ENCODE data around the gene REEP1.

Gene REEP1, protein sequence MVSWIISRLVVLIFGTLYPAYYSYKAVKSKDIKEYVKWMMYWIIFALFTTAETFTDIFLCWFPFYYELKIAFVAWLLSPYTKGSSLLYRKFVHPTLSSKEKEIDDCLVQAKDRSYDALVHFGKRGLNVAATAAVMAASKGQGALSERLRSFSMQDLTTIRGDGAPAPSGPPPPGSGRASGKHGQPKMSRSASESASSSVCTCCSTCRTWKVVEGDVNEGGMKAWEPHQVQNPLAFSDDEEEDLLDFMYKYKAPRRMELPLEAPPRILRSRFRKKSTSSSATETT

DNA sequence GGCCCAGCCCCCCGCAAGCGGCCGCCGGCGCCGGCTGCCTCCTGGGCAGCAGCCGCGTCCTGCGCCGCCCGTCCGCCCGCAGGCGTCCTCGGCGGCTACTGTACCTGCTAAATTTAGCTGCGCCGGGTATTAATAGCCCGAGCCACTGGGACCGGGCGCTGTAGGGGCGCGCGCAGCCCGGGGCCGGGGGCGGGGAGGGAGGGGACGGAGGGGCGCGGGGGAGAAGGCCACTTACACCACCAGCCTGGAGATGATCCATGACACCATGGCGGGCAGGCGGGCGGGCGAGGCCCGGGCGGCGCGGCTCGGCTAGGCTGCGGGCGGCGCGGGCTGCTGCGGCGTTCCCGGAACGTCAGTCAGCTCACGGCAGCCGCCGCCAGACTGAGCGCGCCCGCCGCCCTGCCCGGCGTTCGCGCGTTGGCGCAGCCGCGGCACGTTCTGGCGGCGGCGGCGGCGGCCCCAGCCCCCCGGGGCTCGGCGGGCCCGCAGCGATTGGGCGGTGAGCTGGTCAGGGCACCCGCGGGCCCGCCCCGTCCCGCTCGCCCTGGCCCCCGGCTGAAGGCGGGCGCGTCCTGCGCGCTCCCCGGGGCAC, at the start of gene REEP1:
Gene REEP1, minus strand, starts transcription at position 383 of the 592 bp plus-strand sequence. Its CDS starts 116 bp downstream, at position 267.
- no peaks in the 10 kb centered on the region for H3K36me3 ChIP-seq (ENCODE audit: insufficient read depth, low read length)
- peak within 1 kb of the TSS; percentile 60 for H3K9ac ChIP-seq (ENCODE audit: low read depth, low read length)
- peaks cover 3% of the 10 kb centered on the region; the same call in 1 of the 2 replicates for H3K9me3 ChIP-seq (ENCODE audit: control insufficient read depth, insufficient read depth, low read length)
- 0 out of 2 replicates have a peak, but pooled peaks cover 6% of the 10 kb centered on the region for H3K4me1 ChIP-seq (ENCODE audit: insufficient read depth, low read length)

DNA sequence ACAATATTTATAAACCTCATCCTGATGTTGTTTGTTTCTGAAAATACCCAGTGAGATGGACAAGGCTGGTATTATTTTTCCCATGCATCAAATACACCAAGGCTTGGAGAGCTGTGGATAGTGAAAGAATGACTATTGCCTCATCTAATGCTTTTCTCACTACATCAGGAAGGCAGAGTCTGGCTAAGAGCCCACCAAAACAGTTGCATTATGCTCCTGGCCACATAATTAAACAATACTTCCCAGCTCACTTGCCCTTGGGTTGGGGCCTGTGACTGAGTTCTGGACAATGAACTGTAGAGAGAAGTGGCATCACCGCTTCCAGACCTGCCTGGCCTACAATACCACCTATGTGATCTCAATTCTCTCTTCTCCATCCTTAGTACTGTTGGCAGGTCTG, 46.4 kb upstream of the REEP1 start:
- Histone ChIP-seq H3K36me3 (ENCODE audit: insufficient read depth, low read length) (no peaks in the 10 kb centered on the region), H3K4me1 (ENCODE audit: insufficient read depth, low read length) (no peaks in the 10 kb centered on the region), H3K9ac (ENCODE audit: low read depth, low read length) (no peak overlapping the region), H3K9me3 (ENCODE audit: control insufficient read depth, insufficient read depth, low read length) (no peaks in the 10 kb centered on the region)

DNA sequence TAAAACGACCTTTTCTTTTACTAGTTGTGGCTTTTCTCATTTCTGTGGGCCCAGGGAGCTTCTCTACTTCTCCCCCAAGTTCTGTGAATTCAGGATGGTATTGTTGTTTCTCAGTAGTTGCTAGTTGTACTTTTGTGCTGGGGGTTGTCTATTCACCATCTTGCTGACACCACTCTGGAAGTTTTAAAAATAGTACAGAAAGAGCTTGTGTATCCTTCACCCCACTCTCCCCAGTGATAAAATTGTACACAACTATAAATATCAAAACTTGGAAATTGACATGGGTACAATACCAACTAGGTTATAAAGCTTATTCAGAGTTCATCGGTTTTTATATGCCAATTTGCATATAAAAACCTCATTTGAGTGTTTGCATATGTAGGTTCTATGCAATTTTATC, 45.3 kb upstream of the REEP1 start:
- no peaks in the 10 kb centered on the region for H3K9me3 ChIP-seq (ENCODE audit: control insufficient read depth, insufficient read depth, low read length)
- no peaks in the 10 kb centered on the region for H3K36me3 ChIP-seq (ENCODE audit: insufficient read depth, low read length)
- H3K4me1 ChIP-seq (ENCODE audit: insufficient read depth, low read length) = no peaks in the 10 kb centered on the region
- no peak overlapping the region for H3K9ac ChIP-seq (ENCODE audit: low read depth, low read length)

DNA sequence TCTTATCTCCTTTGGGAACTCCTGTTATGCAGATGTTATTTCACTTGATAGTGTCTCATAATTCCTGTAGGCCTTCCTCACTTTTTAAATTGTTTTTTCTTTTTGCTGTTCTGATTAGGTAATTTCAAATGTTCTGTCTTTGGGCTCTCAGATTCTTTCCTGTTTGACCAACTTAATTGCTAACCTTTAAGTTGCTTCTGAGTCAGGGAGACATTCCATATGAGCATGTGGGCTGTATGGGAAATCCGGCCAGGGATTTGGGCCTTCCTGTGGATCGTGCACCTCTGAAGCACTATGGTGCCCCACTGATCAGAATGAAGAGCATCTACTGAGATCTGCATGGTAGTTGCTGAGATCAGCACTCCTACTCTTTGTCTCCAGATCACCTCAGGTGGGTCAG, 44.7 kb upstream of the REEP1 start:
- no peaks in the 10 kb centered on the region for H3K36me3 ChIP-seq (ENCODE audit: insufficient read depth, low read length)
- H3K4me1 ChIP-seq (ENCODE audit: insufficient read depth, low read length) = no peaks in the 10 kb centered on the region
- H3K9me3 ChIP-seq (ENCODE audit: control insufficient read depth, insufficient read depth, low read length) = no peaks in the 10 kb centered on the region
- H3K9ac ChIP-seq (ENCODE audit: low read depth, low read length) = no peak overlapping the region

DNA sequence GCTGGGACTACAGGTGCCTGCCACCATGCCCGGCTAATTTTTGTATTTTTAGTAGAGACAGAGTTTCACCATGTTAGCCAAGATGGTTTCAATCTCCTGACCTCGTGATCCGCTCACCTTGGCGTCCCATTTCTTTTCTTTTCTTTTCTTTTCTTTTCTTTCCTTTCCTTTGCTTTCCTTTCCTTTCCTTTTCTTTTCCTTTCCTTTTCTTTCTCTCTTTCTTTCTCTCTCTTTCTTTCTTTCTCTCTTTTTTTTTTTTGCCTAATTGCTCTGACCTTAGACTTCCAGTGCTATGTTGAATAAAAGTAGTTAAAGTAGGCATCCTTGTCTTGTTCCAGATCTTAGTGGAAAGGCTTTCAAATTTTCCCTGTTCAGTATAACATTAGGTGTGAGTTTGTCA, 41.0 kb upstream of the REEP1 start:
- Histone ChIP-seq H3K4me1 (ENCODE audit: insufficient read depth, low read length) (no peaks in the 10 kb centered on the region), H3K9ac (ENCODE audit: low read depth, low read length) (no peak overlapping the region), H3K9me3 (ENCODE audit: control insufficient read depth, insufficient read depth, low read length) (no peaks in the 10 kb centered on the region), H3K36me3 (ENCODE audit: insufficient read depth, low read length) (no peaks in the 10 kb centered on the region)

DNA sequence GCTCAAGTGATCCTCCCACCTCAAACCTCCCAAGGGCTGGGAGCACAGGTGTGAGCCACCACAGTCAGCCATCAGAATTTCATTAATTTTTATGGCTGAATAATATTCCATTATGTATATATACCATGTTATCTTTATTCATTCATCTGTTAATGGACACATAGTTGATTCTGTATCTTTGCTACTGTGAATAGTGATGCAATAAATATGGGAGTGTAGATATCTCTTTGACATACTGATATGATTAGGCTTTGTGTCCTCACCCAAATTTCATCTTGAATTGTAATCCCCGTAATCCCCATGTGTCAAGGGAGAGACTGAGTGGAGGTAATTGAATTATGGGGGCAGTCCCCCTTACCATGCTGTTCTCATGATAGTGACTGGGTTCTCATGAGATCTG, 38.2 kb upstream of the REEP1 start:
- no peak overlapping the region for H3K9ac ChIP-seq (ENCODE audit: low read depth, low read length)

DNA sequence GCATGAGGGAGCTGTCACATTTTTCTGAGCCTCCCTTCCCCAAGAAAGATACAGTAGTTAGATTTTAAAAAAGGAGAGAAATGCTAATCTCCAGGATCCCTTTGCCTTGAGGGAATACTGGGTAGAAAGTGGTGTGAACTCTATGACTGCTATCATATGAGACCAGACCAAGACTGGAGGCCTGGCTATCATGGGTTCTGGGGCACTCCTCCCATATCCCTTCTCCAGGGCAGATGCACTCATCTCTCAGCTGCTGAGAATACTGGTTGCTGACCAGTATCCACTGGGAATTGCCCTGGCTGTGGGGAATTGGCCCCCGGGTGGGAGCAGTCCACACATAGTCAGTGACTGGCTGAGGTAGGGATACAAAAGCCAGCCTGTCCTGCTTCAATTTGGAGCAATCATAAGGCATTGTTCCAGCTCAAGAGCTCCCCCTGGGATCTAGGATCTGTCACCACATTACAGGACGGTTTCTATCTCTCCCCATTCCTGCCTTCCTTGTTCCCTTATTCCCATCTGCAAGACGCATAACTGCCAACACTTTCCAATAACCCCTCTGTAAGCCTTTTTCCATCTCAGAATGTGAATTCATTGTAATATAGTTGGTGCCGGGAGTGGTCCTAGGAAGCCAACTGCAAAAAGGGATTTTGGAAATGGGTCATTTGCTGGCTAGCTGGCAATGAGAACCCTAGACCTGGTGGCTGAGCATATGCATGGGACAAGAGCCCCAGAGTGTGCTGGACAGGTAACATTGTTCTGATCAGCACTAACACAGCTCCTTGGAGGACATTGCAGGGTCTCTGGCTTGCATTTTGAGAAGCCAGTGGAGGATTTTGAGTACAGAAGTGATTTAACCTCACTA, 35.4 kb upstream of the REEP1 start:
- no peaks in the 10 kb centered on the region for H3K36me3 ChIP-seq (ENCODE audit: insufficient read depth, low read length)
- 0 out of 2 replicates have a peak, but pooled peaks cover 3% of the 10 kb centered on the region for H3K9me3 ChIP-seq (ENCODE audit: control insufficient read depth, insufficient read depth, low read length)
- H3K9ac ChIP-seq (ENCODE audit: low read depth, low read length) = no peak overlapping the region
- H3K4me1 ChIP-seq (ENCODE audit: insufficient read depth, low read length) = no peaks in the 10 kb centered on the region

More for the DNA sequence above, 38.2 kb upstream of the REEP1 start:
- no peaks in the 10 kb centered on the region for H3K9me3 ChIP-seq (ENCODE audit: control insufficient read depth, insufficient read depth, low read length)
- no peaks in the 10 kb centered on the region for H3K4me1 ChIP-seq (ENCODE audit: insufficient read depth, low read length)
- H3K36me3 ChIP-seq (ENCODE audit: insufficient read depth, low read length) = no peaks in the 10 kb centered on the region

DNA sequence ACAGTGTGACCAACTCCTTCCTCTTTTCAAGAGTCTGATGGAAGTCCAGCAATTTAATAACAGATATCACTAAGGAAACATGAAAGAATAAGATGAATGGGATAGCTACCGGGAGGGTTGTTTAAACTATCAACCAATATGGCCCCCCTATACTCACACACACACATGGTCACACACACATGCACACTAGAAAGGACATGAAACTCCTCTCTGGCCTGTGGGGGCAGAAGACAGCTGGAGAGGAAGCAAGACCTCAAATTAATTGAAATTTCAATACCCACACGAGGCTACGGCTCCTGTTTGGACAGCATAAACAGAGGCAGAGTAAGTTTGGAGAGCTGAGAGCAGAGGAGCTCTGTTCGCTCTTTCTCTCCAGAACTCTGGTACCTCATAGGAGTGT, 34.7 kb upstream of the REEP1 start:
- H3K4me1 ChIP-seq (ENCODE audit: insufficient read depth, low read length) = no peaks in the 10 kb centered on the region
- no peaks in the 10 kb centered on the region for H3K36me3 ChIP-seq (ENCODE audit: insufficient read depth, low read length)
- H3K9me3 ChIP-seq (ENCODE audit: control insufficient read depth, insufficient read depth, low read length) = 0 out of 2 replicates have a peak, but pooled peaks cover 3% of the 10 kb centered on the region
- no peak overlapping the region for H3K9ac ChIP-seq (ENCODE audit: low read depth, low read length)

DNA sequence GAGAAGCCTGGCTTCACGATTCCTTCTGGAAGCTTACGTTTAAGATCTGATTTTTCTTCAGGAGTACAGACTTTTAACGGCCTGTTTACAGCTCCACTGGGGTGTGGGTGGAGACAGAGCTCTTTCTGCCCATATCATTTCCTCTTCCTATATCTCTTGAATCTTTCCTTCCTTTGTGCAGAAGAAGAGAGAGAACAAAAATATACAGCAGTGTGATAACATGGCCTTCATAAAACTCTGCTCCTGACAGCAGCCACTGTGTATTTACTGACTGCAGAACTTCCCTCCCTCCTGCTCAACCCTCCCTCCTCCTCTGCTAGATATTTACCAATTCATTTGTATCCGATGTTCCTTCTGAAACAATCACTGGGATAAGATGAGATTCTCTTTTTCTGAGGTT, 34.1 kb upstream of the REEP1 start:
- Histone ChIP-seq H3K36me3 (ENCODE audit: insufficient read depth, low read length) (no peaks in the 10 kb centered on the region), H3K9me3 (ENCODE audit: control insufficient read depth, insufficient read depth, low read length) (0 out of 2 replicates have a peak, but pooled peaks cover 3% of the 10 kb centered on the region), H3K4me1 (ENCODE audit: insufficient read depth, low read length) (no peaks in the 10 kb centered on the region), H3K9ac (ENCODE audit: low read depth, low read length) (no peak overlapping the region)

DNA sequence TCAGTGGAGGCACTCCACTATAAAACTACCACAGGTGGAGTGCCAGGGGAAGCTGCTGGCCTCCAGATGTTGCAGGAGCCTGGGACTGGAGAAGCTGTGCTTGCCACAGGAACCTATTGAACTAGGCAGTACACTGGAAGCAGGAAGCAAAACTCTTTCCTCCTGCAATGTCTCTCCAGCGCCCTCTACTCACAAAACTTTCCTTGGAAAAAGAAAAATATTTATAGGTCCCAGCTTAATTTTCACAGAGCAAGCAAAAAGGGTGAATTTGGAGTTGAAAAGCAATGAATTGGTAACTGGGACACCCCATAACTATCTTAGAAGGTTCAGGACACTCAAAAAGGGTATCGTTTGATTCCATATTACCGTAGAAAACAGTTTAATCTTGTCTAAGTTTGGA, 33.2 kb upstream of the REEP1 start:
- Histone ChIP-seq H3K9me3 (ENCODE audit: control insufficient read depth, insufficient read depth, low read length) (0 out of 2 replicates have a peak, but pooled peaks cover 3% of the 10 kb centered on the region), H3K36me3 (ENCODE audit: insufficient read depth, low read length) (no peaks in the 10 kb centered on the region), H3K9ac (ENCODE audit: low read depth, low read length) (no peak overlapping the region), H3K4me1 (ENCODE audit: insufficient read depth, low read length) (no peaks in the 10 kb centered on the region)

DNA sequence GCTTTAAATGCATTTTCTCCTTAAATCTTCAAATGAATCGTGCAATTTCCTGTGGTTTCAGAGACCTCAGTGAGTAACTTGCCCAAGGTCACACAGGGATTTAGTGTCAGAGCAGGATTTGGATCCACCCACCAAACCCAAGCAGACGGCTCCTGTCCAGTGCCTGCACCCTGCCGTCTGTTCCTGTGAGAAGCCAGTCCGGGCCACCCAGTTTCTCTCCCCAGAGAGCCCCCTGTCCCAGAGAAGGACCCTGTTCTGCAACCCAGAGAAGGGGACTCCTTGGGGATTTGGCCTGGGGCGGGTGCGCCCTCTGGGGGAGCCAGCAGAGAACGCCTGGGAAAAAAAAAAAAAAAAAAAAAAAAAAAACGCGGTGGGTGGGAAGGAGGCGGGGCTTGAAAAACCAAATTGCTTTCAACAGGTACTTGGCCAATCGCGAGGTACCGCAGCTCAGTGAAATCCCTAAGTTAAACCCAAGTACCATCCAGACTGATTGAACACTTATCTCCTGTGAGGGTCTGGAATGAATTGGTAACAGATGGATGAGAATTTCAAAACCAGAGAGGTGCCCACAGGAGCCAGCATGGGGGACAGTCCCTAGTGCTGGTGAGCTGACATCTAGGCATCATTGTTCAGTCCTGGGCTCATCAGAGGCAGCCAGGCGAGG, 30.9 kb upstream of the REEP1 start:
- no peaks in the 10 kb centered on the region for H3K36me3 ChIP-seq (ENCODE audit: insufficient read depth, low read length)
- H3K9me3 ChIP-seq (ENCODE audit: control insufficient read depth, insufficient read depth, low read length) = 0 out of 2 replicates have a peak, but pooled peaks cover 3% of the 10 kb centered on the region
- H3K9ac ChIP-seq (ENCODE audit: low read depth, low read length) = peak overlapping the region; percentile 26; the same call in 1 of the 2 replicates
- no peaks in the 10 kb centered on the region for H3K4me1 ChIP-seq (ENCODE audit: insufficient read depth, low read length)

DNA sequence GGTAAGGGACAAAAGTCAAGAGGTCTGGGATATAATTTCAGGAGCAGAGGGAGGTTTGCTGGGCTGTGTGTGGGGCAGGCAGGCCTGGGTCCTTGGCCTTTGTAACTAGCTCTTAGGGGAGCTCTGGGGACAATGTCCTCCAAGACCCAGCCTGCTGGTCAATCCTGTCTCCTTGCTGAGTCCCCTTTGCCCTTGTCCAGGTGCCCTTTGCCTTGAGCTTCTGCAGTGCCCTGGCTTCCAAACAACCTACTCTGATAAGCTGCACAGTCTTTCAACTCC, 30.0 kb upstream of the REEP1 start:
- Histone ChIP-seq H3K9me3 (ENCODE audit: control insufficient read depth, insufficient read depth, low read length) (0 out of 2 replicates have a peak, but pooled peaks cover 3% of the 10 kb centered on the region), H3K4me1 (ENCODE audit: insufficient read depth, low read length) (no peaks in the 10 kb centered on the region), H3K9ac (ENCODE audit: low read depth, low read length) (no peak overlapping the region), H3K36me3 (ENCODE audit: insufficient read depth, low read length) (no peaks in the 10 kb centered on the region)

DNA sequence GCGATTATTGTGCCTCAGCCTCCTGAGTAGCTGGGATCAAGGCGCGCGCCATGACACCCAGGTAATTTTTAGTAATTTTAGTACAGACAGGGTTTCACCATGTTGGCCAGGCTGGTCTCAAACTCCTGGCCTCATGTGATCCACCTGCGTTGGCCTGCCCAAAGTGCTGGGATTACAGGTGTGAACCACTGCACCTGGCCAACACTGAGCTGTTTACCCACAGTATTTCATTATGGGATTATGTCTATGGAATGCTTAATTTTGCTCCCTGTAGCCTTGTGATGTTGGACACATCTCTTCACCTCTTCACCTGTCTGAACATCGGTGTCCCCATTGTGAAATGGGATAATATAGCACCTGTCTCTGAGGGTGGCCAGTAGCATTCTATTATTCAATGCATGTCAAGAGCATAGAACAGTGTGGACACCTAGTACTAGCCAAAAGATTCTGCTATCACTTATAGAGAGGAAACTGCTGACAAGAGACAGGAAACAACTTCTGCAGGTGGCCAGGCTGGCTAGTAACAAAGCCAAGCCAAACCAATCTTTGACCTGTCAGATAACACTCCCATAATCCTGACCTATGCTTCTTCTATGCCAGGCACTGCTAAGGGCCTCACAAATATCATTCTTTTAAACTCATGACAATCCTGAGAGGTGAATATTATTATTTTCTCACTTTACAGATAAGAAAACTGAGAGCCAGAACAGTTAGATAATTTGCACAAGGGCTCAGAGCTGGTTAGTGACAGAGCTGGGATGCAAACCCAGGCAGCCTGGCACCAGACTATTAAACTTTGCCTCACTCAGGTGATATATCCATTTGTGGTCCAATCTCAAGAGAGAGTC, 29.4 kb upstream of the REEP1 start:
- Histone ChIP-seq H3K36me3 (ENCODE audit: insufficient read depth, low read length) (no peaks in the 10 kb centered on the region), H3K9ac (ENCODE audit: low read depth, low read length) (no peak overlapping the region), H3K9me3 (ENCODE audit: control insufficient read depth, insufficient read depth, low read length) (0 out of 2 replicates have a peak, but pooled peaks cover 3% of the 10 kb centered on the region), H3K4me1 (ENCODE audit: insufficient read depth, low read length) (no peaks in the 10 kb centered on the region)
